Loucy (cell line): ENCODE results near the gene GPR17.

Experiments
- H2AFZ ChIP-seq: fragments of 200-600 bp; sonication (generic); 2 replicates; pipeline ENCODE4 v1.6.0; 2016; ENCODE audit warnings: antibody characterized with exemption, mild to moderate bottlenecking, low read length, moderate library complexity
- H3F3A ChIP-seq: fragments of 200-600 bp; 2 replicates; pipeline ENCODE4 v1.6.0; 2016; ENCODE audit warnings: antibody characterized with exemption, low read depth, mild to moderate bottlenecking
- H3K27me3 ChIP-seq: fragments of 200-600 bp; sonication (generic); 2 replicates; pipeline ENCODE4 v1.6.1; 2014; ENCODE audit warnings: low read length, mild to moderate bottlenecking; ENCODE audit not compliant: insufficient read depth, poor library complexity, severe bottlenecking
- H3K36me3 ChIP-seq: fragments of 200-600 bp; sonication (generic); 2 replicates; pipeline ENCODE4 v1.6.1; 2016; ENCODE audit warnings: low read length; ENCODE audit not compliant: insufficient read depth
- H3K4me1 ChIP-seq: fragments of 200-600 bp; sonication (generic); 2 replicates; pipeline ENCODE4 v1.5.1; 2014; ENCODE audit warnings: low read length, mild to moderate bottlenecking; ENCODE audit not compliant: insufficient read depth, poor library complexity, severe bottlenecking
- H3K4me2 ChIP-seq: fragments of 200-600 bp; sonication (generic); 2 replicates; pipeline ENCODE4 v1.6.0; 2014; ENCODE audit warnings: antibody characterized with exemption, low read length, low read depth, mild to moderate bottlenecking; ENCODE audit not compliant: poor library complexity, severe bottlenecking
- H3K4me3 ChIP-seq: fragments of 200-600 bp; sonication (generic); 2 replicates; pipeline ENCODE4 v1.5.1; 2014; ENCODE audit warnings: low read length, mild to moderate bottlenecking, mixed read lengths; ENCODE audit not compliant: poor library complexity, severe bottlenecking
- H3K79me2 ChIP-seq: fragments of 200-600 bp; sonication (generic); 2 replicates; pipeline ENCODE4 v1.6.1; 2014; ENCODE audit warnings: low read length; ENCODE audit not compliant: insufficient read depth
- H3K9ac ChIP-seq: fragments of 200-600 bp; sonication (generic); 2 replicates; pipeline ENCODE4 v1.6.0; 2014; ENCODE audit warnings: mild to moderate bottlenecking, low read depth, low read length, moderate library complexity; ENCODE audit not compliant: poor library complexity, severe bottlenecking
- H3K9me2 ChIP-seq: fragments of 200-600 bp; sonication (generic); replicated peaks from 2 replicates; pipeline ENCODE4 v1.6.1; 2016; ENCODE audit warnings: low read depth, low read length, mixed read lengths
- H3K9me3 ChIP-seq: fragments of 200-600 bp; sonication (generic); 2 replicates; pipeline ENCODE4 v1.6.1; 2014; ENCODE audit warnings: mild to moderate bottlenecking, antibody characterized with exemption, low read length, low read depth; ENCODE audit not compliant: insufficient read depth
- H4K20me1 ChIP-seq: fragments of 200-600 bp; sonication (generic); 2 replicates; pipeline ENCODE4 v1.6.0; 2014; ENCODE audit warnings: antibody characterized with exemption, low read length, mild to moderate bottlenecking; ENCODE audit not compliant: insufficient read depth, poor library complexity, severe bottlenecking
- CTCF ChIP-seq: fragments of 200-600 bp; sonication (generic); conservative IDR thresholded peaks from 2 replicates; pipeline ENCODE4 v1.5.1; 2014; ENCODE audit warnings: mild to moderate bottlenecking, antibody characterized with exemption, low read length
- EZH2phosphoT487 ChIP-seq: fragments of 200-600 bp; IDR thresholded peaks from 2 replicates; pipeline ENCODE4 v1.6.1; 2018; ENCODE audit warnings: antibody characterized with exemption, mild to moderate bottlenecking, moderate library complexity, borderline replicate concordance

Gene GPR17

DNA sequence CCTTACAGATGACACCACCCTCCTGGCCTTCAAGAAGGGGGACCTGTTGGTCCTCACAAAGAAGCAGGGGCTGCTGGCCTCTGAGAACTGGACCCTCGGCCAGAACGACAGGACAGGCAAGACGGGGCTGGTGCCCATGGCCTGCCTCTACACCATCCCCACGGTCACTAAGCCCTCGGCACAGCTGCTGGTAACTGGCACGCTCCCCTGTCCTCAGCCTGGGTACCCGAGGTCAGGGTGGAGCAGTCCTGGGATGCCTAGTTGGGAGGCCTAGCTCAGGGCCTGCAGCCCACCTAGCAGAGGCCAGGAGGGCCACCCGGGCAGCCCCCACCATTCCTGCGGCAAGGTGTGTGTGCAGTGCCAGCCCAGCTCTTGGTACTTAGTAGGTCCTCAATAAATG lies 16.3 kb upstream of the GPR17 start:
- H2AFZ ChIP-seq: no peak overlapping the region
- no peak overlapping the region for H3K4me2 ChIP-seq
- no peaks in the 10 kb centered on the region for H3K36me3 ChIP-seq
- no peaks in the 10 kb centered on the region for H3K27me3 ChIP-seq
- H3K79me2 ChIP-seq: no peaks in the 10 kb centered on the region
- H3F3A ChIP-seq: no peaks in the 10 kb centered on the region
- H4K20me1 ChIP-seq: no peaks in the 10 kb centered on the region
- peaks cover 27% of the 10 kb centered on the region for H3K4me1 ChIP-seq
- no peak for TF ChIP-seq CTCF
- TF ChIP-seq EZH2phosphoT487: no peak
- H3K9me3 ChIP-seq: no peaks in the 10 kb centered on the region
- no peaks in the 10 kb centered on the region for H3K9me2 ChIP-seq
- H3K4me3 ChIP-seq: no peak overlapping the region
- H3K9ac ChIP-seq: peak overlapping the region; percentile 33

GRCh38 chr2:127630096-127630863 lies 15.7 kb upstream of the GPR17 start:
- Histone ChIP-seq H3K9me3 (no peaks in the 10 kb centered on the region), H3F3A (no peaks in the 10 kb centered on the region), H4K20me1 (no peaks in the 10 kb centered on the region), H3K4me1 (peaks cover 27% of the 10 kb centered on the region), H3K36me3 (no peaks in the 10 kb centered on the region), H3K27me3 (no peaks in the 10 kb centered on the region), H3K9me2 (no peaks in the 10 kb centered on the region), H3K4me2 (no peak overlapping the region), H2AFZ (no peak overlapping the region), H3K79me2 (no peaks in the 10 kb centered on the region), H3K9ac (peak overlapping the region; percentile 33), H3K4me3 (no peak overlapping the region)
- TF ChIP-seq CTCF (no peak), EZH2phosphoT487 (no peak)

- Histone ChIP-seq H3K36me3 (no peaks in the 10 kb centered on the region), H3K4me3 (no peak overlapping the region), H3F3A (no peaks in the 10 kb centered on the region), H3K9ac (peak overlapping the region; percentile 33), H2AFZ (no peak overlapping the region), H4K20me1 (no peaks in the 10 kb centered on the region), H3K79me2 (no peaks in the 10 kb centered on the region; the same call in 1 of the 2 replicates), H3K4me2 (no peak overlapping the region), H3K27me3 (no peaks in the 10 kb centered on the region), H3K9me2 (no peaks in the 10 kb centered on the region), H3K9me3 (no peaks in the 10 kb centered on the region), H3K4me1 (peaks cover 31% of the 10 kb centered on the region)
- TF ChIP-seq CTCF: no peak
- no peak for TF ChIP-seq EZH2phosphoT487
These were observed 15.0 kb upstream of the GPR17 start for GRCh38 chr2:127630864-127631540.
